Liver (tissue), 9 donors: Measurements from ENCODE around the gene COPZ1. TPM values are rescaled to one million over a fixed set of nuclear protein-coding genes. Genes with fewer than 3 reads are reported as not detected.

ENCODE experiments used
- DNase-seq: peaks from one replicate; pipeline ENCODE4 v3.0.0-alpha.2; 2017; ENCODE audit warnings: low spot score
- H3K27ac ChIP-seq, 2 donors: one replicate each; pipeline ENCODE4 v1.7.0; 2013; ENCODE audit warnings: inconsistent platforms in 2 of 2, low read length in 2 of 2, control low read depth in 1 of 2, low read depth in 1 of 2, mild to moderate bottlenecking in 1 of 2
- H3K27me3 ChIP-seq, 4 donors: one replicate each; pipeline versions ENCODE4 v1.6.1 to v1.7.0; 2013; ENCODE audit warnings: low read length in 3 of 4, inconsistent platforms in 1 of 4, mild to moderate bottlenecking in 1 of 4, moderate library complexity in 1 of 4; ENCODE audit not compliant: control insufficient read depth in 4 of 4, insufficient read depth in 4 of 4
- H3K36me3 ChIP-seq, 4 donors: one replicate each; pipeline versions ENCODE4 v1.6.1 to v1.7.0; 2013; ENCODE audit warnings: low read length in 3 of 4, mild to moderate bottlenecking in 3 of 4, low read depth in 1 of 4, moderate library complexity in 1 of 4; ENCODE audit not compliant: control insufficient read depth in 4 of 4, insufficient read depth in 3 of 4
- H3K4me1 ChIP-seq, 4 donors: one replicate each; pipeline versions ENCODE4 v1.6.1 to v1.7.0; 2013; ENCODE audit warnings: low read length in 3 of 4, mild to moderate bottlenecking in 3 of 4, moderate library complexity in 1 of 4; ENCODE audit not compliant: control insufficient read depth in 4 of 4, insufficient read depth in 4 of 4
- H3K4me3 ChIP-seq, 3 donors: one replicate each; pipeline versions ENCODE4 v1.6.1 to v1.7.0; 2013; ENCODE audit warnings: low read length in 3 of 3, control low read depth in 1 of 3, low read depth in 1 of 3, mild to moderate bottlenecking in 1 of 3
- H3K9ac ChIP-seq, 2 donors: one replicate each; pipeline ENCODE4 v1.7.0; 2013; ENCODE audit warnings: low read length in 2 of 2, mild to moderate bottlenecking in 2 of 2, moderate library complexity in 2 of 2, control low read depth in 1 of 2, low read depth in 1 of 2
- H3K9me3 ChIP-seq, 4 donors: one replicate each; pipeline versions ENCODE4 v1.6.1 to v1.7.0; 2013; ENCODE audit warnings: low read length in 3 of 4; ENCODE audit not compliant: control insufficient read depth in 4 of 4
- EGR1 ChIP-seq, 2 donors: IDR thresholded peaks; 2 replicates each; pipeline ENCODE4 v1.6.1; 2016 to 2018; ENCODE audit warnings: antibody characterized with exemption in 2 of 2, low read depth in 2 of 2
- FOXA1 ChIP-seq: IDR thresholded peaks from 2 replicates; pipeline ENCODE4 v1.6.1; 2016; ENCODE audit warnings: antibody characterized with exemption
- FOXA2 ChIP-seq: IDR thresholded peaks from 2 replicates; pipeline ENCODE4 v1.6.1; 2016; ENCODE audit warnings: antibody characterized with exemption
- HNF4A ChIP-seq, 2 donors: conservative IDR thresholded peaks; 2 replicates each; pipeline ENCODE4 v1.6.1; 2016; ENCODE audit warnings: antibody characterized with exemption in 2 of 2, mild to moderate bottlenecking in 2 of 2
- HNF4G ChIP-seq: IDR thresholded peaks from 2 replicates; pipeline ENCODE4 v1.6.1; 2016; ENCODE audit warnings: antibody characterized with exemption
- JUND ChIP-seq, 2 donors: IDR thresholded peaks; 2 replicates each; pipeline ENCODE4 v1.6.1; 2016; ENCODE audit warnings: antibody characterized with exemption in 2 of 2
- NR2F2 ChIP-seq: IDR thresholded peaks from 2 replicates; pipeline ENCODE4 v1.6.1; 2016; ENCODE audit warnings: antibody characterized with exemption
- RAD21 ChIP-seq, 2 donors: IDR thresholded peaks; 2 replicates each; pipeline ENCODE4 v1.6.1; 2016; ENCODE audit warnings: antibody characterized with exemption in 2 of 2, mild to moderate bottlenecking in 2 of 2
- RXRA ChIP-seq, 2 donors: IDR thresholded peaks; 2 replicates each; pipeline ENCODE4 v1.6.1; 2017 to 2018; ENCODE audit warnings: antibody characterized with exemption in 2 of 2, mild to moderate bottlenecking in 1 of 2
- YY1 ChIP-seq: IDR thresholded peaks from 2 replicates; pipeline ENCODE4 v1.6.1; 2016; ENCODE audit warnings: antibody characterized with exemption, mild to moderate bottlenecking
- WGBS: extraction: QIAGEN DNeasy Blood & Tissue Kit; methylation state at CpG from one replicate; pipeline ENCODE4 v1.1.7; 2013; 5-methylcytosine and 5-hydroxymethylcytosine counted together
- polyA plus RNA-seq, 2 donors: library from polyadenylated mRNA; stranded (reverse) in 1 of 2; unstranded in 1 of 2; fragments of 200-250 nt in 1 of 2; fragments of >200 nt in 1 of 2; fragmentation: Nextera tagmentation in 1 of 2; extraction: Ambion mirVana in 1 of 2; gene quantifications; one replicate each; pipeline versions ENCODE4 v1.2.1 to v1.2.3, GENCODE V29; 2013 to 2015
- total RNA-seq, 2 donors: library from RNA; depleted of rRNA; stranded (reverse); fragments of >200 nt; gene quantifications; one replicate each; pipeline ENCODE4 v1.2.3, GENCODE V29; 2014
- TF ChIP-seq, protein P1 (sequence below): fragments of 150-350 bp; IDR thresholded peaks from 2 replicates; pipeline ENCODE4 v1.5.1; 2017; ENCODE audit warnings: improper control_type of control experiment, low read depth, low read length; ENCODE audit not compliant: missing input control
- TF ChIP-seq, protein P2 (sequence below): IDR thresholded peaks from 2 replicates; pipeline ENCODE4 v1.6.1; 2016; ENCODE audit warnings: antibody characterized with exemption
- TF ChIP-seq, protein P3 (sequence below): IDR thresholded peaks from 2 replicates; pipeline ENCODE4 v1.6.1; 2016; ENCODE audit warnings: antibody characterized with exemption
- donor health status: healthy.
- donor health status: healthy.
- donor health status: healthy.
- donor health status: healthy.
- donor health status: healthy.

Gene COPZ1
- total and polyA plus RNA-seq, 4 donors = 54.6 to 92.6 (median 79.8) TPM

DNA sequence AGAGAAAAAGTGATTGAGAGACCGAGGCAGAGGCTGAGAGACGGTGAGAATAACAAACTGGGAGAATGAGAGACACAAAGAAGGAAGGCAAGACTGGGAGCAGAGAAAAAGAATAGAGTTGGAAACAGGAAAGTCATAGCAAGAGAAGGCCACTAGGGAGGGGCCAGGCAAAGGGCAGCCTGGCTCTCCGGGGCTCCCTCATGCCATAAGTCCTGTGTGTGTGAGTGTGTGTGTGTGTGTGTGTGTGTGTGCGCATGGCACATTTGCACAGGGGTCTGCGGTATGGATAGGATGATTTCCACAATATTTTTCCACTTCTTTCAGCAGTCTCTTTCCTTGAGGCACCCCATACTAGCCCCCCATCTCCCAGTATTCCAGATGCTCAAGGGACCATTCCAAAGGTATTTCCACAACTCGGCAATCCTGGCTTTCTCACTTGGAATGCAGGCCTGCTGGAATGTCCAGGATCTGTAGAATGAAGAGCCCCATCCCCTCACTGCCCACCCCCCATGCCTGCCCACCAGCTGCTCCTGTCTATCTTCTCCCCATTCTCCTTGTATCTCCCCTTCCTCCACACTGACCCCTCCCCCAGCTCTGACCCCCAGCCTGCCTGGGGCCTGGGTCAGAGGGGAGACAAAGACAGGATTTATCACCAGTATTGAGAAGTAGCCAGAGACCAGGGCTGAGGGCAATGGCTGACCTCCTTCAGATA lies 30.3 kb downstream of the COPZ1 start:
- Histone ChIP-seq H3K27me3 (no peaks in the 10 kb centered on the region), H3K27ac (peak overlapping the region in 1 of 2 donors; percentile 38), H3K4me1 (peaks cover 12 to 48% (median 32%) of the 10 kb centered on the region in 4 donors), H3K36me3 (peaks cover 0 to 11% (median 7%) of the 10 kb centered on the region in 4 donors), H3K4me3 (no peak overlapping the region), H3K9ac (no peak overlapping the region), H3K9me3 (no peaks in the 10 kb centered on the region)
- no peak for TF ChIP-seq FOXA2
- TF ChIP-seq NR2F2 = no peak
- TF ChIP-seq, protein P1, sequence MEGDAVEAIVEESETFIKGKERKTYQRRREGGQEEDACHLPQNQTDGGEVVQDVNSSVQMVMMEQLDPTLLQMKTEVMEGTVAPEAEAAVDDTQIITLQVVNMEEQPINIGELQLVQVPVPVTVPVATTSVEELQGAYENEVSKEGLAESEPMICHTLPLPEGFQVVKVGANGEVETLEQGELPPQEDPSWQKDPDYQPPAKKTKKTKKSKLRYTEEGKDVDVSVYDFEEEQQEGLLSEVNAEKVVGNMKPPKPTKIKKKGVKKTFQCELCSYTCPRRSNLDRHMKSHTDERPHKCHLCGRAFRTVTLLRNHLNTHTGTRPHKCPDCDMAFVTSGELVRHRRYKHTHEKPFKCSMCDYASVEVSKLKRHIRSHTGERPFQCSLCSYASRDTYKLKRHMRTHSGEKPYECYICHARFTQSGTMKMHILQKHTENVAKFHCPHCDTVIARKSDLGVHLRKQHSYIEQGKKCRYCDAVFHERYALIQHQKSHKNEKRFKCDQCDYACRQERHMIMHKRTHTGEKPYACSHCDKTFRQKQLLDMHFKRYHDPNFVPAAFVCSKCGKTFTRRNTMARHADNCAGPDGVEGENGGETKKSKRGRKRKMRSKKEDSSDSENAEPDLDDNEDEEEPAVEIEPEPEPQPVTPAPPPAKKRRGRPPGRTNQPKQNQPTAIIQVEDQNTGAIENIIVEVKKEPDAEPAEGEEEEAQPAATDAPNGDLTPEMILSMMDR = peak; percentile 4
- 79% methylated on average over 6 of the region's 6 CpGs for WGBS
- no peak for DNase-seq

DNA sequence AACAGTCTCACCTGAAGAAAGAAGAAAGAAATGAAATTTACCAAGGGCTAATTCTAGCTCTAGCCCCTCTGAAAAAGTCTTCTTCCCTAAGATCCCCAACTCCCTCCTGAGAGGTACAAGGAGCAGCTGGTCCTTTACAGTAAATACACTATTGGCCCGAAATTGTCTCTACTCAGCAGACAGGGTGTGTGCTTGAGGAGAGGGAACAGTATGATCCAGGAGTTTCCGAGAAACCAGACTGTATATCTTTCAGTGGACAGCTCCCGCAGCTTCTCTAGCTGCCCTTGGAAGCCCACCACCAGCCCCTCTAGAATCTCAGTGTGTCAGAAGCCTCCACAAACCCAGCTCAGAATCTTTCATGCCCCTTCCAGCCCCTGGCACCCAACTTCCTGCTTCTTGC lies 31.3 kb downstream of the COPZ1 start:
- no peak for DNase-seq
- H3K27me3 ChIP-seq = no peaks in the 10 kb centered on the region
- H3K9me3 ChIP-seq = no peaks in the 10 kb centered on the region
- H3K4me1 ChIP-seq = peaks cover 12 to 49% (median 31%) of the 10 kb centered on the region in 4 donors
- peaks cover 0 to 2% (median under 1%) of the 10 kb centered on the region in 4 donors for H3K36me3 ChIP-seq
- TF ChIP-seq, protein P1 = no peak
- TF ChIP-seq YY1 = no peak
- no peak for TF ChIP-seq HNF4G
- TF ChIP-seq, protein P2, sequence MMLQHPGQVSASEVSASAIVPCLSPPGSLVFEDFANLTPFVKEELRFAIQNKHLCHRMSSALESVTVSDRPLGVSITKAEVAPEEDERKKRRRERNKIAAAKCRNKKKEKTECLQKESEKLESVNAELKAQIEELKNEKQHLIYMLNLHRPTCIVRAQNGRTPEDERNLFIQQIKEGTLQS = no peak
- peak overlapping the region in 1 of 2 donors; percentile 38 for H3K27ac ChIP-seq
- H3K4me3 ChIP-seq = no peak overlapping the region
- H3K9ac ChIP-seq = no peak overlapping the region
- 88% methylated on average over 3 of the region's 3 CpGs for WGBS

DNA sequence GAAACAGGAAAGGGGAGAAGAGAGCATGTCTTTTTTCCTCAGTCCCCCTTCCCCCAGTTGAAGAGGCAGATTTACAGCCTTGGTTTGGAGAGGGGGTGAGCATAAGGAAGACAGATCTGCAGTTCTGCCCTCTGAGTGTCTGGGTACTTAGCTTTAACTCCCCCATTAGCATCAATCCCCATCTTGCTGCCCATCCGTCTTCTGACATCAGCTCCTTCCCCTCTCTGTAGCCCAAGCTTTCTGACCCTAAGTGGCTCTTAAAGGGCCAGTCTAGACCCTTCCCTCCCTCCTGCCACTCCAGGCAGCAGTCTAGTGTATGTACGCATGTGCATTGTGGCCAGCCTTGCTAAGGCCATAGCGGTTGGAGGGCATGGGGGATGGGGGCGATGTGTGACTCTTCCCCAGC lies 32.0 kb downstream of the COPZ1 start:
- Histone ChIP-seq H3K27ac (no peak overlapping the region), H3K4me1 (peaks cover 12 to 42% (median 25%) of the 10 kb centered on the region in 4 donors), H3K9ac (no peak overlapping the region), H3K36me3 (no peaks in the 10 kb centered on the region), H3K27me3 (no peaks in the 10 kb centered on the region), H3K9me3 (no peaks in the 10 kb centered on the region), H3K4me3 (no peak overlapping the region)
- DNase-seq = no peak
- WGBS = 93% methylated on average over 4 of the region's 4 CpGs
- TF ChIP-seq RAD21 (IDR thresholded peaks at IDR 0.05) (no peak), EGR1 (IDR thresholded peaks at IDR 0.05; ENCODE audit: low read depth in 2 of 2) (no peak), FOXA1 (no peak), RXRA (IDR thresholded peaks at IDR 0.05) (no peak), JUND (IDR thresholded peaks at IDR 0.05) (no peak), HNF4A (conservative IDR thresholded peaks at IDR 0.05) (no peak)
- TF ChIP-seq, protein P3, sequence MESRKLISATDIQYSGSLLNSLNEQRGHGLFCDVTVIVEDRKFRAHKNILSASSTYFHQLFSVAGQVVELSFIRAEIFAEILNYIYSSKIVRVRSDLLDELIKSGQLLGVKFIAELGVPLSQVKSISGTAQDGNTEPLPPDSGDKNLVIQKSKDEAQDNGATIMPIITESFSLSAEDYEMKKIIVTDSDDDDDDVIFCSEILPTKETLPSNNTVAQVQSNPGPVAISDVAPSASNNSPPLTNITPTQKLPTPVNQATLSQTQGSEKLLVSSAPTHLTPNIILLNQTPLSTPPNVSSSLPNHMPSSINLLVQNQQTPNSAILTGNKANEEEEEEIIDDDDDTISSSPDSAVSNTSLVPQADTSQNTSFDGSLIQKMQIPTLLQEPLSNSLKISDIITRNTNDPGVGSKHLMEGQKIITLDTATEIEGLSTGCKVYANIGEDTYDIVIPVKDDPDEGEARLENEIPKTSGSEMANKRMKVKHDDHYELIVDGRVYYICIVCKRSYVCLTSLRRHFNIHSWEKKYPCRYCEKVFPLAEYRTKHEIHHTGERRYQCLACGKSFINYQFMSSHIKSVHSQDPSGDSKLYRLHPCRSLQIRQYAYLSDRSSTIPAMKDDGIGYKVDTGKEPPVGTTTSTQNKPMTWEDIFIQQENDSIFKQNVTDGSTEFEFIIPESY = no peak
